Measurements from ENCODE around the gene NRL. TPM values are rescaled to one million over a fixed set of nuclear protein-coding genes. Genes with fewer than 3 reads are reported as not detected.

NRL gene
- total RNA-seq, 4 donors from 2014 or later: 1.0 to 3.0 (median 1.1) TPM; not detected in 1

GRCh38 chr14:24064091-24064795 lies 50.5 kb downstream of the NRL start:
- TF ChIP-seq, protein P1, sequence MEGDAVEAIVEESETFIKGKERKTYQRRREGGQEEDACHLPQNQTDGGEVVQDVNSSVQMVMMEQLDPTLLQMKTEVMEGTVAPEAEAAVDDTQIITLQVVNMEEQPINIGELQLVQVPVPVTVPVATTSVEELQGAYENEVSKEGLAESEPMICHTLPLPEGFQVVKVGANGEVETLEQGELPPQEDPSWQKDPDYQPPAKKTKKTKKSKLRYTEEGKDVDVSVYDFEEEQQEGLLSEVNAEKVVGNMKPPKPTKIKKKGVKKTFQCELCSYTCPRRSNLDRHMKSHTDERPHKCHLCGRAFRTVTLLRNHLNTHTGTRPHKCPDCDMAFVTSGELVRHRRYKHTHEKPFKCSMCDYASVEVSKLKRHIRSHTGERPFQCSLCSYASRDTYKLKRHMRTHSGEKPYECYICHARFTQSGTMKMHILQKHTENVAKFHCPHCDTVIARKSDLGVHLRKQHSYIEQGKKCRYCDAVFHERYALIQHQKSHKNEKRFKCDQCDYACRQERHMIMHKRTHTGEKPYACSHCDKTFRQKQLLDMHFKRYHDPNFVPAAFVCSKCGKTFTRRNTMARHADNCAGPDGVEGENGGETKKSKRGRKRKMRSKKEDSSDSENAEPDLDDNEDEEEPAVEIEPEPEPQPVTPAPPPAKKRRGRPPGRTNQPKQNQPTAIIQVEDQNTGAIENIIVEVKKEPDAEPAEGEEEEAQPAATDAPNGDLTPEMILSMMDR (IDR thresholded peaks at IDR 0.05; ENCODE audit: low read depth): no peak

DNA sequence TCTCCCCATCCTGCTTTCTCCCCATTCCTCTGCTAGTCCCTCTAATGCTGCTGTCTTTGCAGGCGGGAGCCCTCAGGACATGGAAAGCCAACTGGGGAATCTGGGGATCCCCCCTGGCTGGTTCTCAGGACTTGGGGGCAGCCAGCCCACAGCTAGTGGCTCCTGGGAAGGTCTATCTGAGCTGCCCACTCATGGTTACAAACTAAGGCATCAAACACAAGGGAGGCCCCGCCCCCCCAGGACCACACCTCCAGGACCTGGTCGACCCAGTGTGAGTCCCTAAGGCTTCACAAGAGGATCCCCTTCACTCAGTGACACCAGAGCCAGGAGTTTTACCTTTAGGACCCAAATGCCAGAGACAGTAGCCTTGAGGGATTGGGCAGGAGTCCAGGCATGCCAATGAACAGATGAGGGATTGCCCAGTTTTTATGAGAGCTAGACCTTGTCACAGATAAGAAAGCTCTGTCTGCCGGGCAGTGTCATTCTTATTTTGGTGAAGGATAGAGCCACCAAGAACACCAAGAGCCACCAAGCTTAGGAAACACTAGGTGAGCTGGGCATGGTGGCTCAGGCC lies 51.4 kb downstream of the NRL start:
- TF ChIP-seq, protein P1 (IDR thresholded peaks at IDR 0.05; ENCODE audit: low read depth): no peak

GRCh38 chr14:24062216-24062980 lies 52.4 kb downstream of the NRL start:
- TF ChIP-seq, protein P1 (IDR thresholded peaks at IDR 0.05; ENCODE audit: low read depth): no peak

DNA sequence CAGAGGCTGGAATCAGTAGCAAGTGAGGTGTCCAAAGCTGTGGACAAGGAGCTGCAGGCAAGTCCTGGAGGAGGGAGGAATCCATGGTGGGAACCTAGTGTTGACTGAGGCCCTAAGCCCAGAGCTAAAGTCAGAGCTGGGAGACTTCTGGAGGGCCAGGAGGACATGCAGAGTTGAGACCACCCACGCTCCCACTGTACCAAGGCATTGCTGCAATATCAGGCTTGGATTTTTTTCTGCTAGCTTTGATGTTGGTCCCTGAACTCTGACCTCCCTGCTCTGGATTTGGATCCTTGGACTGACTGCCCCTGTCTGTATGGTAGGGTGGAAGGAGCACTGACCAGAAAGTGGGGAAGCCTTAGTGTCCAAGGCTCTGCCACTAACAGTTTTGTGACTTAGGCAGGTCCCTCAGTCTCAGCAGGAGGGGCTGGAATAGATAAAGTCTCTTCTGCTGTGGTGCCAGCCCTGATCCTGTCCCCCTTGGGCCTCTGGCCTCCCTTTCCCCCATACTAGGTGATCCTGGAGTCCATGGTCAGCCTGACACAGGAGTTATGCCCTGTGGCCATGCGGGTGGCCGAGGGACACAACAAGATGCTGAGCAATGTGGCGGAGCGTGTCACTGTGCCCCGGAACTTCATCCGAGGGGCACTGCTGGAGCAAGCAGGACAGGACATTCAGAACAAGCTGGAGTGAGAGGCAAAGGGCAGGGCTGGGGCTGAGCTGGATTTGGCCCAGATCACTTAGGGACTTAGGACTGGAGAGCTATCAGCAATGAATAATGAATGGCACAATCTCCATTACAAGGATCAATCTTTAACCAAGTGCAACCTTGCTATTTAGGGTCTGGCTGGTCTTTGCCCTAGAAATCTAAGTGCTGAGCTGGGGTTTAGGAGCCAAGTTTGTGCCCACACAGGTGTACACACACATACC lies 53.5 kb downstream of the NRL start:
- TF ChIP-seq, protein P1 (IDR thresholded peaks at IDR 0.05; ENCODE audit: low read depth): no peak

GRCh38 chr14:24060443-24060842 lies 54.3 kb downstream of the NRL start:
- TF ChIP-seq, protein P1 (IDR thresholded peaks at IDR 0.05; ENCODE audit: low read depth): no peak

- TF ChIP-seq, protein P1 (IDR thresholded peaks at IDR 0.05; ENCODE audit: low read depth): no peak
These were observed 54.8 kb downstream of the NRL start for GRCh38 chr14:24059841-24060388.
